ENCODE results near the gene PRAMEF33. TPM values are rescaled to one million over a fixed set of nuclear protein-coding genes. Genes with fewer than 3 reads are reported as not detected.
"Not testable (repeated sequence)": the region's sequence is repeated elsewhere in the genome, so short reads cannot be mapped to it uniquely, and the experiment has no call there.

PRAMEF33 gene
- total and polyA plus RNA-seq, 2 experiments from 2014 or later: not detected

DNA sequence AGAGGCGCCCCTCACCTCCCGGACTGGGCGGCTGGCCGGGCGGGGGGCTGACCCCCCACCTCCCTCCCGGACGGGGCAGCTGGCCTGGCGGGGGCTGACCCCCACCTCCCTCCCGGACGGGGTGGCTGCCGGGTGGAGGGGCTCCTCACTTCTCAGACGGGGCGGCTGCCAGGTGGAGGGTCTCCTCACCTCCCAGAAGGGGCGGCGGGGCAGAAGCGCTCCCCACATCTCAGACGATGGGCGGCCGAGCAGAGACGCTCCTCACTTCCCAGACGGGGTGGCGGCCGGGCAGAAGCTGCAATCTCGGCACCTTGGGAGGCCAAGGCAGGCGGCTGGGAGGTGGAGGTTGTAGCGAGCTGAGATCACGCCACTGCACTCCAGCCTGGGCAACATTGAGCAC is 4.6 kb upstream of the PRAMEF33 start:
- not testable (repeated sequence) for H3K9me3 ChIP-seq (ENCODE audit: low read depth); H3K9me2 ChIP-seq (replicated peaks; ENCODE audit: insufficient read depth); H3K4me3 ChIP-seq; DNase-seq (ENCODE audit: low spot score); H2AFZ ChIP-seq; H3K79me2 ChIP-seq; H3K36me3 ChIP-seq (replicated peaks; ENCODE audit: insufficient read depth, low read depth); H3K27ac ChIP-seq; H3K4me1 ChIP-seq (ENCODE audit: insufficient read depth); H4K20me1 ChIP-seq (ENCODE audit: insufficient read depth, poor library complexity, severe bottlenecking); H3K27me3 ChIP-seq; H3K4me2 ChIP-seq
- 97% methylated on average over 6 of the region's 27 CpGs for WGBS (ENCODE audit: low lambda C conversion rate, missing lambda C conversion rate)

DNA sequence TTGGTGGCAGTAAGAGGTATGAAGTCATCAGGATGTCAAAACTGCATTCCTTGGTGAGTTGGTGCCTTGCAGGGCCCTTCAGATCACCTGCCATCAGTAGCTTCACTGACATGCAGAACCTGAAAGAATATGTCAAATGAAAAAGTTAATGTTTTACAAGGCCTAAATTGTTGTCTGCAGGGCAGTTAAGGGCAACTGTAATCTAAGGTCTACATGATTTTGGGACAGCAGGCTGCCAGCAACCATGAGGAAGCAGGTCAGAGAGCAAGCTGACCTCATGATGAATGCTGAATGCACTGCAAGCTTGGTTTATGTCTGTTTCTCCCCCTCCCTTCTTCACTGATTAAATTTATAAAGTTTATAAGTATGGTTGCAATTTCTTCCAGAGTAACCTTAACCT is 1.1 kb upstream of the PRAMEF33 start:
- not testable (repeated sequence) for H3K27ac ChIP-seq; H3K9me2 ChIP-seq (replicated peaks; ENCODE audit: insufficient read depth); H3K79me2 ChIP-seq; H3K4me1 ChIP-seq (ENCODE audit: insufficient read depth); H3K9me3 ChIP-seq (ENCODE audit: low read depth); H3K4me3 ChIP-seq; H3K4me2 ChIP-seq; H3K36me3 ChIP-seq (replicated peaks; ENCODE audit: insufficient read depth, low read depth); H3K27me3 ChIP-seq; H4K20me1 ChIP-seq (ENCODE audit: insufficient read depth, poor library complexity, severe bottlenecking); H2AFZ ChIP-seq; DNase-seq (ENCODE audit: low spot score)

DNA sequence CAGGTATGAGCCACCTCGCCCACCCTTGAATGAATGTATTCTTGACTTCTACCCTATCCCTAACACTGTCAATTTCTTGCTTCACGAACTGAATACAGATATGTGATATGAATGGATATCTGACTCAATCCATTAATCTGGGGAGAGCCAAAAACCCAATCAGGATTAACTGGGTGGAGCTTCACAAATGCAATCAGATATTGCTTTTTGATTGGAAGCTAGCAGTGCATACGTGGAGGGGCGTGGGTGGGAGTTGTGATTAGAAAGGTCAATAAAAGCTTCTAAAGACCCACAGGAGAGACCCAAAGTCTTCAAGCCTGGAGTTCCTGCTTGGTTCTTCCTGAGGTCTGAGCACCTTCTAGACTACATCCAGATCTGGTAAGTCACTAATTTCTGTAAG is 11.9 kb downstream of the PRAMEF33 start, which contains the start of gene PRAMEF15:
PRAMEF15 (plus strand) TSS at position 301 of the 400 bp plus-strand sequence. CDS start 2,827 bp downstream, outside the sequence.
- not testable (repeated sequence) for H2AFZ ChIP-seq; H3K27ac ChIP-seq; H3K4me2 ChIP-seq; H3K79me2 ChIP-seq; H3K9me2 ChIP-seq (replicated peaks; ENCODE audit: insufficient read depth); DNase-seq (ENCODE audit: low spot score); H3K4me3 ChIP-seq; H3K36me3 ChIP-seq (replicated peaks; ENCODE audit: insufficient read depth, low read depth); H4K20me1 ChIP-seq (ENCODE audit: insufficient read depth, poor library complexity, severe bottlenecking); H3K9me3 ChIP-seq (ENCODE audit: low read depth); H3K4me1 ChIP-seq (ENCODE audit: insufficient read depth); H3K27me3 ChIP-seq
- WGBS (ENCODE audit: low lambda C conversion rate, missing lambda C conversion rate): 49% methylated on average over 4 of the region's 4 CpGs

GRCh38 chr1:13342496-13342895 is 39.2 kb downstream of the PRAMEF33 start:
- 81% methylated on average over 8 of the region's 8 CpGs for WGBS (ENCODE audit: low lambda C conversion rate, missing lambda C conversion rate)
- DNase-seq (ENCODE audit: low spot score): not testable (repeated sequence)

GRCh38 chr1:13347034-13347433 is 43.7 kb downstream of the PRAMEF33 start, which contains the start of gene PRAMEF14:
Gene PRAMEF14, minus strand, starts transcription at chr1:13347134. Its CDS starts 1,820 bp downstream, at chr1:13345314.
- not testable (repeated sequence) for H3K79me2 ChIP-seq; H4K20me1 ChIP-seq (ENCODE audit: insufficient read depth, poor library complexity, severe bottlenecking); H3K4me1 ChIP-seq (ENCODE audit: insufficient read depth); H3K9me2 ChIP-seq (replicated peaks; ENCODE audit: insufficient read depth); H3K36me3 ChIP-seq (replicated peaks; ENCODE audit: insufficient read depth, low read depth); H3K9me3 ChIP-seq (ENCODE audit: low read depth); H2AFZ ChIP-seq; H3K4me3 ChIP-seq; H3K27me3 ChIP-seq; H3K27ac ChIP-seq; DNase-seq (ENCODE audit: low spot score); H3K4me2 ChIP-seq
- 50% methylated on average over 7 of the region's 7 CpGs for WGBS (ENCODE audit: low lambda C conversion rate, missing lambda C conversion rate)

More at GRCh38 chr1:13342496-13342895, 39.2 kb downstream of the PRAMEF33 start:
- H3K27ac ChIP-seq; H3K79me2 ChIP-seq; H3K4me1 ChIP-seq (ENCODE audit: insufficient read depth); H3K27me3 ChIP-seq; H3K9me2 ChIP-seq (replicated peaks; ENCODE audit: insufficient read depth); H3K36me3 ChIP-seq (replicated peaks; ENCODE audit: insufficient read depth, low read depth); H3K9me3 ChIP-seq (ENCODE audit: low read depth); H4K20me1 ChIP-seq (ENCODE audit: insufficient read depth, poor library complexity, severe bottlenecking); H2AFZ ChIP-seq; H3K4me3 ChIP-seq; H3K4me2 ChIP-seq: not testable (repeated sequence)

GRCh38 chr1:13353476-13353875 is 50.1 kb downstream of the PRAMEF33 start:
- H3K36me3 ChIP-seq (replicated peaks; ENCODE audit: insufficient read depth, low read depth); H4K20me1 ChIP-seq (ENCODE audit: insufficient read depth, poor library complexity, severe bottlenecking); H3K9me2 ChIP-seq (replicated peaks; ENCODE audit: insufficient read depth); H3K9me3 ChIP-seq (ENCODE audit: low read depth); H3K27ac ChIP-seq; H3K27me3 ChIP-seq; H3K4me1 ChIP-seq (ENCODE audit: insufficient read depth); H2AFZ ChIP-seq; H3K4me3 ChIP-seq; H3K4me2 ChIP-seq; H3K79me2 ChIP-seq; DNase-seq (ENCODE audit: low spot score): not testable (repeated sequence)
- WGBS (ENCODE audit: low lambda C conversion rate, missing lambda C conversion rate): 74% methylated on average over 8 of the region's 8 CpGs

DNA sequence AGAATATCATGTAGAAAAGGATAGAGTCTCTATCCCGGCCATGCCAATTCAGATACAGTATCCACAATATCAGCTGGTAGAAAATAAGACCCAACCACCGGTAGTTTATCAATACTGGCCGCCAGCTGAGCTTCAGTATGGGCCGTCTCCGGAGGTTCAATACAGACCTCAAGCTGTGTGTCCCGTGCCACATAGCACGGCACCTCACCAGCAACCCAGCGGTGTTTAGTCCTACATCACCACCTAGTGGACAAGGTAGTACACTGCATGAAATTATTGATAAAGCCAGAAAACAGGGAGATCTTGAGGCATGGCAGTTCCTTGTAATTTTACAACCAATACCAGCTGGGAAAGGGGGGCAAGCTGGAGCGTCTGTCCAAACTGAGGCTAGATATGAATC is 51.1 kb downstream of the PRAMEF33 start:
- not testable (repeated sequence) for H3K27me3 ChIP-seq; H3K4me1 ChIP-seq (ENCODE audit: insufficient read depth); H4K20me1 ChIP-seq (ENCODE audit: insufficient read depth, poor library complexity, severe bottlenecking); H3K27ac ChIP-seq; H3K4me2 ChIP-seq; H3K4me3 ChIP-seq; H3K9me2 ChIP-seq (replicated peaks; ENCODE audit: insufficient read depth); H3K9me3 ChIP-seq (ENCODE audit: low read depth); DNase-seq (ENCODE audit: low spot score); H3K36me3 ChIP-seq (replicated peaks; ENCODE audit: insufficient read depth, low read depth); H2AFZ ChIP-seq; H3K79me2 ChIP-seq
- WGBS (ENCODE audit: low lambda C conversion rate, missing lambda C conversion rate): 22% methylated on average over 1 of the region's 9 CpGs
